ENCODE results near the gene GRK3.
"Not testable (repeated sequence)": the region's sequence is repeated elsewhere in the genome, so short reads cannot be mapped to it uniquely, and the experiment has no call there.

GRK3 gene

DNA sequence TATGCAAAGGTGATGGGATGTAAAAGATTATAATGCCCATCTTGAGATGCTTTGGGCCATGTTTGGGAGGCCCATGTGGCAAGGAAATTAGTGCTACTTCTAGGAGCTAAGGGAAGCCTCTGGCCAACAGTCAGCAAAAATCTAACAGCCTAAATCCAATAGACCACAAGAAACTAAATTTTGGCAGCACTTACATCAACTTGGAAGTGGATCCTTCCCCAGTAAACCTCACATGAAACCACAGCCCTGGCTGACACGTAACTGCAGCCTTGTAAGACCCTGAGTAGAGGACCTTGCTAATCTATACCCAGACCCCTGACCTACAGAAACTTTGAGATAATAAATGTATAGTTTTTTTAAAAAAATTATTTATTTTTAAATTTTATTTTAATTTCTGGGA, 13.1 kb upstream of the GRK3 start:
- DNase-seq (ENCODE audit: low spot score): no peak

DNA sequence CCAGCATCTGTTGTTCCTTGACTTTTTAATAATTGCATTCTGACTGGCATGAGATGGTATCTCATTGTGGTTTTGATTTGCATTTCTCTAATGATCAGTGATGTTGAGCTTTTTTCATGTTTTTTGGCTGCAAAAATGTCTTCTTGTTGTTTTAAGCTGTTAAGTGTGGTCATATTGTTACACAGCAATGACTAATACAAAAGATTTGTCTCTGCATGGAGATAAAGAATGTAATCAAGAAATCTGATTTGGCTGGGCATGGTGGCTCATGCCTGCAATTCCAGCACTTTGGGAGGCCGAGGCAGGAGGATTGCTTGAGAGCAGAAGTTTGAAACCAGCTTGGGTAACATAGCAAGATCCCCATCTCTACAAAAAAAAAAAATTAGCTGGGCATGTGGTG, 12.1 kb upstream of the GRK3 start:
- DNase-seq (ENCODE audit: low spot score): not testable (repeated sequence)

DNA sequence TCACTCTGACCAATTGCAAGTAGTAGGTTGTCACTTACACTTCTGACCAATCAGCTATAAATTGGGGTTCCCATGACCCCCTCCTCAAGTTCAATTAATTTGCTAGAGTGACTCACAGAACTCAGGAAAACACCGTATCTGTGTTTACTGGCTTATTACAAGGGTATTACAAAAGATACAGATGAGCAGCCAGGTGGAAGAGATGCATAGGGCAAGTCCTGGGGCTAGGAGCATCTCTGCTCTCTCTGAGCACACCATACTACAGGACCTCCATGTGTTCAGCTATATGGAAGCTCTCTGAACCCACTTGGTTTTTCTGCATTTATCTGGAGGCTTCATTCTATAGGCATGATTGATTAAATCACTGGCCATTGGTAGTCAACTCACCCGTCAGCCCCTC, 11.3 kb upstream of the GRK3 start:
- no peak for DNase-seq (ENCODE audit: low spot score)

DNA sequence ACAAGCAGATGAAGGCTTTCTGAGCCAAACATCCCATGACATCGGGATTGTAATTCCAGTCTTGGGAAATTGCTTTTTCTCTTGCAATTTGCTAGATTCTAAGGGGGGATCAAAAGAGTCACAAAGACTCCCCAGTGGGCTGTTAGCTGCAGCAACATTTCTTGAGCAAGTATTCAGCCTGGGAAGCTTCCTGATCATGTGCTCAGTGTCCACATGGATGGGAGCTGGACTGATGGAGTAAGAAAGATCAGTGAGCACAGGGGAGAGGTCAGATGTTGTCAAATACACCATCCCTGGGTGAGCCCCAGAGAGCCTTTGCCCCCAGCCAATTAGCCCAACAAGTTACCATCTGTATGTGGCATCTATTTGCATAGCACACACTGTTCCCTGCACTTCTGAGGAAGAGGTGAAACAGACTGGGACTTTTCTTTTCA, 10.2 kb upstream of the GRK3 start:
- no peak for DNase-seq (ENCODE audit: low spot score)

DNA sequence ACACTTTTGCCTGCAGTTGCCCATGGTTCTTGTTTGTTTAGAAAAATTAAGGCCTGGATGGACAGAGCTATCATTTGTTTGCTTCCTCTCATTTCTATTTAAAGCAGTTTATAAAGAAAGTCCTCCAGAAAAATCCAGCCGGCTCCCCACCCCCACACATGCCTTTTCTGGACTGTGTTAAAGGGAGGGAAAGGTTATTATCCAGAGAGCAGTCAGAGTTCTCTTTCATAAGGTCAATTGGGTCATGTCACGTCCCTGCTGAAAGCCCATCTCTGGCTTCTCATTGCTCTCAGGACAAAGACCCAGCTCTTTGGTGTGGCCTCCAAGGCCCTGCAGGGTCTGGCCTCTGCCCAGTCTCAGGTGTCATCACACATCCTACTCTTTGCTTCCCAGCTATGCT, 9.8 kb upstream of the GRK3 start:
- no peak for DNase-seq (ENCODE audit: low spot score)

DNA sequence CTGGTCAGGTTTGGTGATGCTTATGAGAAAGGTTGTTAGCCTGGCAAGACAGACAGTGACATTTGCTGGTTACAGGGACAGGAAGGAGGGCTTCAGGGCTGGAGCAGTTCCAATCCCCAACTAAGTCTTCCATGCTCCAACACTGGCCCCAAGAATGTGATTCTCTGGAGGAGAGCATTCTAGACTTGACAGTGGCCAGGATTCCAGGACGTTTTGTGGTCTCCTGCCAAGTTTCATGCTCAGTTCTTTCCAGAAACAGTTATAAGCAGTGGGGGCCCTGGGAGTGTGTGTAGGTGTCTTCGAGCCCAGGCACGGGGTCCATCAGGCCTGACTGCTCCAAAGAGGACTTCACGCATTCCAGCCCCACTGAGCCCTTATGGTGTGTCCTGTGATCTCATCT, 8.9 kb upstream of the GRK3 start:
- DNase-seq (ENCODE audit: low spot score): no peak

DNA sequence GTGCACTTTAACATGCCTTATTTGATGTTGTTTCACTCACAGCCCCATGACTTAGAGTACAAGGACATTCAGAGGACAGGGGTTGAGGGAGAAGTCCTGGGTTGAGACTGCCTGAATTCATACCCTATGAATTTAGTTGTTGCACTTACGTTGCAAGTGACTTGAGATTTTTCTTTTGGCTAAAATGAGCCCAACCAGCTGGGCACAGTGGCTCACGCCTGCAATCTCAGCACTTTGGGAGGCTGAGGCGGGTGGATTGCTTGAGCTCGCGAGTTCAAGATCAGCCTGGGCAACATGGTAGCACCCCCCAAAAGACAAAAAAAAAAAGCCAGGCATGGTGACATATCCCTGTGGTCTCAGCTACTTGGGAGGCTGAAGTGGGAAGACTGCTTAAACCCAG, 7.3 kb upstream of the GRK3 start:
- no peak for DNase-seq (ENCODE audit: low spot score)

DNA sequence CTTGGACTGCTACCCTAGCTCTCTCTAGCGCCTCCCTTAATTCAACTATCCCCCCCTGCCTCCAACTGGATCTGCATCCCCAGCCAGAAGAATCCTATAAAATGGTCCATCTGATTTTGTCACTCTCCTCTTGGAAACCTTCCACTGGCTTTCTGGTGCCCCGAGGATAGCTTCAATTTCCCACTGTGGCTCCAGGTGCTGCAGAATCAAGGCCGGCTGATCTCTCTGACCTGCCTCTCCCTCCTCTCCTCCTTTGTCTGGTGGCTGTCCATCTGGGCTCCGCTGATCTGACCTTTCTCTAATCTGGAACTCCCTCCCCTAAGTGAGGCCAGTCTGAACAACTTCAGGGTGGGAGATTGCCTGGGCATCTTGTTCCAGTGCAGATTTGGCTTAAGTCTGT, 6.1 kb upstream of the GRK3 start:
- DNase-seq (ENCODE audit: low spot score): no peak

DNA sequence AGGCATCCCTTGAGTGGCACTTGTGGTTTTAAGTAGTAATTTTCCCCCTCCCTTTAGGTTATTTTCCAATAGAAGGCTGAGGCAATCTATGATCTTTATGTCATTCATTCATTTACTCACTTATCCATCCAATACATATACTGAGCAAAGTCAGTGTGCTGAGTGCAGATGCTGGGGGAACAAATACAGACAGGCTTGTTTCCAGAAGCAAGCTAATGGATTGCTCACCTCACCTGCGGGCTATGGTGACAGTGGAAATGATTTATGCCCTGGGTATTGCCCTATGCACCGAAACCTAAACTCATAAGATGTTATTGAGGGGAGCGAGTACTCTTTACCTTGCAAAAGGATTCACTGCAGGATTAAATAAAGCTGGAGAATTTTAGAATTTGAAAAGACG, 4.6 kb upstream of the GRK3 start:
- not testable (repeated sequence) for DNase-seq (ENCODE audit: low spot score)

DNA sequence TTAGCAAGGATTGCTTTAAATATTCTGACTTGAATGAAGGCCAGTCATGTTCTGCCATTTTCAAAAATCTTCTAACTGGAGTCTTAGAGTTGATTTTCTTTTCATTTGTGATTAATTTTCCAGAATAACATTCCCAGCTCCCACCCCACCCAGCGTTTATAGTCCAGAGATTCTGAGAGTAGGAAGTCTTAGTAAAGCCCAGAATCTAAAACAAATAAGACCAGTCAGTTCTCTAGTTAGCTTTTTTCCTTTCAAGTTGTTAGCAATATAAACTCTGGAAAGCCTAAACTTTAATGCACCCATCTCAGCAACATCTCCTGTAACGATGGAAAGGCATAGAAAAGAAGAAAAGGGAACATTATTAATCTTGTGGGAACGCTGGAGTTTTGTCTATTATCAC, 3.3 kb upstream of the GRK3 start:
- not testable (repeated sequence) for DNase-seq (ENCODE audit: low spot score)

DNA sequence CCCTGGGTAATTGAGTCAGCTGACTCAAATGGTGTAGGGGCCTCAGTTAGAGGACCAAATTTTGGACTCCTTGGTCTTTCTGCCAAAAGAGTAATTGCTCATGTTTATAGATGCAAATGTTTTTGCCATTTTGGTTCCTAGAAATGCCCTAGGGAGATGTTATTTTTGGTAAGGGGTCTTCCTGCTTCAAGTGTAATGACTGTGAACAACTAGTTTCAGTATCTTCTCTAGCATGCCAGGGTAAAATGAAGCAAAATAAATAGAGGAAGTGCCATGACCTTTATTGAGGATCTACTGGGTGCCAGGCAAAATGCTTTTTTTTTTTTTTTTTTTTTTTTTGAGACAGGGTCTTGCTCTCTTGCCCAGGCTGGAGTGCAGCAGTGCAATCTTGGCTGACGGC, 2.5 kb upstream of the GRK3 start:
- not testable (repeated sequence) for DNase-seq (ENCODE audit: low spot score)

DNA sequence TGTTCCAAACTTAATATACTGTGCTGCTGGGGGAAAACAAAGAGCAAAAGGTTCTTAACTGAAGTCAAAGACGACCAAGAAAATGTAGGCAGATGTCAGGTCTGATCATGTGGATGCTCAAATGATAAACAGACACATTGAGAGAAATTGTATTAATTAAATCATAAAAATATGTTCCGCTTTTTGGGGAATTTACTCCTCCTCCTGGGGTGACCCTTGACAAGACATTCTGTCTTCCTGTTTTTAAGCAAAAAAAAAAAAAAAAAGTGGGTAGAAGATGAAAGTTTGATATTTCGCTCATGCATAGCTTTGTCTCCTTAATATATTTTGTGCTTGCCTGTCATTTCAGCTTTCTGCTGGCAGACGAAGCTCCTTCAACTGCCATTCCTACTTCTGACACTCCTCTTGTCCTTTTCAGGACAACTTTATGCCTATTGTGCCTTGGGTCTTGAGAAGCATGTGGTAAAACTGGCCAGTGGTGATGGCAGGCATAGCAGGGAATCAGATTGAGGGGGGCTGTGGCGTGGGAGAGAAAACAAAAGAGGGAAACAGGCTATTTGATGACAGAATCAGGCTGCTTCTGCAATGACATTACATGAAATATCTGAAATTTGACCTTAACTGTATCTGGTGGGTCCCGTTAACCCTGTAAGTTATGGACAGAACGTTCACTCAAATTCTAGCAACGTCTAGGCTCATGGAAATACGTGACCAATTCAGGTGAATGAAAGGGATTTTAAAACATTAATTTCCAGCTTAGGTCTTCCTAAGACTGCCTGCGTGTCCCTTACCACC, 1.3 kb upstream of the GRK3 start:
- not testable (repeated sequence) for DNase-seq (ENCODE audit: low spot score)

DNA sequence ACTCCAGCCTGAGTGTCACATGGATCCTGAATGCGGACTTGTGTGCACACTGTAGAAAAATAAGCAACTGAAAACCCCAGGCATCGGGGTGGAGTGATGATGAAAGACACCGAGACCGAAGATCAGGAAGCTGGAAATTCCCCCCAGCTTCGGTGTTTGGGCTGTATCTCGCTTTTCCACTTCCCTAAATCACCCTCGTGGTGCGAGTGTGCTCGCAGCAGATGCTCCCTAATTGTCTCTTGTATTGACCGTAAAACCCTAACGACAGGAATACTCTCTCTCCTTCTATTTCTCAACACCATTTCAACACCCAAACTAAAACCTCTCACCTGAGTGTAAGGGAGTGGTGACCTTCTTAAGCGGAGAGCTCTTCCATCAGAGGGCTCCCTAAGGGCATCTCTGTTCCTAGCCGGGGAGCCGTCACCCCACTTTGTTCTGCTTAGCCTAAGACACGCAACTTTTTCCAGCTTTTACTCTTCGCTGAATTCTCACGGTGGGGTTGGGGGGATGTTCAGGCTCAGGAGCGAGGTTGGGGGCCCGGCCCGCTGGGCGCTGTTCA, 635 bp upstream of the GRK3 start:
- DNase-seq (ENCODE audit: low spot score): peak; percentile 20

DNA sequence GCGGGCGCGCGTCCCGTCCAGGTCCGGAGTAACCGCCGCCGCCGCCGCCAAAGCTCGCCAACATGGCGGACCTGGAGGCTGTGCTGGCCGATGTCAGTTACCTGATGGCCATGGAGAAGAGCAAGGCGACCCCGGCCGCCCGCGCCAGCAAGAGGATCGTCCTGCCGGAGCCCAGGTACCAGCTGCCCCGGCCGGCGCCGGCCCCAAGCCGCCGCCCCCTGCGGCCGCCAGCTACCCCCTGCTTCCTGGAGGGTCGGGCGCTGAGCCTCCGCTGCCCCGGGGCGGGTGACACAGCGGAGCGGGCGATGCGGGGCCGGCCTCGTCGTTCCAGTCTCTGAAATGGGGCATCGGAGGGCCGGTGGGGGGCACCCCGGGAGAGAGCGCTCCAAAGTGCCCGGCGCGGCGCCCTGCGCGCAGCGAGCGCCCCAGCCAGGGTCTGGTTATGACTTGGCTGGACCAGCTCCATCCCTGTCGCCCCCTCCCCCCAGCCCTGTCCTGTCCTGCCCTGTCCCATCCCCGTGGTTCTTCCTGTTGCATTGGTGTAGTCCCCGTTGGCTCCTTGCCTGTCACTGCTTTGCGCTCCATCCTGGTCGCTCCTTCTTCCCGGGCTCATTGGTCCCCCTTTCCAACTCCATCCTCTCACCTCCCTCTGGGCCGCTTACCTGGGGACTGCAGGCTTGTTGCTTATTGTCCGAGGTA, 653 bp downstream of the GRK3 start:
- no peak for DNase-seq (ENCODE audit: low spot score)

DNA sequence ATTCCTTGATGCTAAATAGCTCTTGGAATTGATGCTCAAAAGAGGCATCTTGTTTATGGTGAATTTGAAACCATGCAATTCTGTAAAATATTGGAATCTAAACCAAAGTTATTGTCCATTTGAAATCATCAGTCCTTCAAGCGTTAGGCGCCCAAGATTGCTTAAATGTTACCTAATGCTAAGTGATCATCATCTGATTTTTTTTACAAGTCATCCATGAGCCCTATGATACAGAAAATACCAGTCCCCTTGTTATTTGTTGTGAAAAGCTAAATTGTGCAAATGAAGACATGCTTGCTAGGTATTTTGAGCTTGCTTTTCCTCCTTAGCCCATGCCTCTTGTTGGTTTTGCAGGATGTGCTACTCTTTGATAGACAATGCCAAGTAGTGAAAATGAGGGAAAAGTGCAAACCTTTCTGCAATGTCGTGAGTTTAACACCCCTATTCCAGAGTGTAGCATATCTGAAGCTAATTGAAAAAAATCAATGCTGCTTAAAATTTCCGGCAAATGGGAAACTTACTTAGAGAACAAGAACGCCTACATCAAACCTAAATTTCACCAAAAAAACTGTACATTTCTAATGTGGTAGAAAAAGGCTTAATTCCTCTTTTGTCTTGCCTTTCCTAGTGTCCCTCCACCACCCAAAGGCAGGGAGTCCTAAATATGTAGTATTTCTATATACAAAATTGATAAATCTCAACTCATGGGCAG, 1.9 kb downstream of the GRK3 start:
- no peak for DNase-seq (ENCODE audit: low spot score)

DNA sequence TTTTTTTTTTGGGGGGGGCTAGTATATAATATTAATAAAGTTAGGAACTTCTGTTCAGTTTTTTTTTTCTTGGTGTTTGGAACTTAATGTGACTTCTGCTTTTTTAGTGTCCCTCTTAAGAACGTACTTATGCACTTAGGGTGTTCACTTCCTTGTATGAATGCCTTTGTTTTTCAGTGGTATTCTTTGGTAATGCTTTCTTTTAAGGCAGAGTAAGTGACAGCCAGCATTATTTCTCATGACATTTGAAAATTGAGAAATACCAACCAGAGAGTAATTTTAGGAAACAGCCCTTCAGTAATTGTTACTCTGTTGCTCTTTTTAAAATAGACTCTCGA, 2.4 kb downstream of the GRK3 start:
- DNase-seq (ENCODE audit: low spot score): no peak

DNA sequence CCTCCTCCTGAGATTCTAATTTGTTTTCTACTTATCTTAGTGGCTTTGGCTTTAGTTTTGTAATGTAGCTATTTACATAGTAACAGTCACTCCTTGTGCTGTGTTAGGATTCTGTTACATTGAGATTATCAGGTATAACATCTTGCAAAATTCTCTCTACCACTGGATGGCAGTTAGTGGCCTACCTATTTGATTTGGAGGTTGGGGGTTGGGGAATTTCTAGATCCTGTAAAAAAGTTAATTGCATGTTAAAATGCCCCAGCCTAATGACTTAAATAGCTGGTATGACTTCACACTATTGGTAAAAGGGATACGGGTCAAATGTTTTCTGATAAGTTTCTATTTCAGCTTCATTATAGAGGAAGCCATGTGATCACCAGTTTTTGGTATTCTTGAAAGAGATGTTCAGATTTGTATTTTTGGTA, 2.8 kb downstream of the GRK3 start:
- DNase-seq (ENCODE audit: low spot score): no peak

DNA sequence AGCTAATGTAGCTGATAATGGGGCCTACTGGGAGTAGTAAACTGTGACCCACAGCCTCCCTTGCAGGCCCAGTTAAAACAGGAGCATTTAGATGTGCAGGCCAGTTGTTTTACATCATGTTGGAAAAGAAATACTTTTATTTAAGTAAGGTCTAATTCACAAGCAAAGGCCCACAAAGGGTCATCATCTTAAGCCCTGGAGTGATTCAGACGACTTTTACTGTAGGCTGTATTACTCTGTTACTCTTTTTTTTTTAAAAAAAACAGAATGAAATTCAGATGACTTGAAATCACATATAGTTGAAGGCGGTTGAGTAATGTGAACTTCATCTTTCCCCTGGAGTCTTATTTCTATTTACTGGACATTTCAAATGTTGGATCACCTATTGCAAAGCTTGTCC, 3.6 kb downstream of the GRK3 start:
- DNase-seq (ENCODE audit: low spot score): not testable (repeated sequence)

DNA sequence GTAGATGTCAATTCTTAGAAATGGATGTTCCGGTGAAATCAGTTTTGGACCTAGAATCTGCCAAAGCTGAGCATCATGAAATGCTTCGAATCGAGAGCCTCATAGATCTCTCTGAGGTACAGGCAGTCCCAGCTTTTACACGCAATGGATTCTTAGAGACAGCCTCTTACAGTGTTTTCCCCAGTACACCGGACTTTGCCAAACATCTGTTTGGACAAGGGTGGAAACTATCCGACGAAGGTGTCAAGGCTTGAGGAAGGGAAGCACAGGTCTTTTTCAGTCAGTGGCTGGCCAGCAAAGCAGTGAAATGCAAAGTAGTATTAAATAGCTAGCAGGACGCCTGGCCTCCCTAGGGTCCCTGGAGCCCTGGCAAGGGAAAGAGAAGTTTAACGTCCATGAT, 4.9 kb downstream of the GRK3 start:
- no peak for DNase-seq (ENCODE audit: low spot score)

DNA sequence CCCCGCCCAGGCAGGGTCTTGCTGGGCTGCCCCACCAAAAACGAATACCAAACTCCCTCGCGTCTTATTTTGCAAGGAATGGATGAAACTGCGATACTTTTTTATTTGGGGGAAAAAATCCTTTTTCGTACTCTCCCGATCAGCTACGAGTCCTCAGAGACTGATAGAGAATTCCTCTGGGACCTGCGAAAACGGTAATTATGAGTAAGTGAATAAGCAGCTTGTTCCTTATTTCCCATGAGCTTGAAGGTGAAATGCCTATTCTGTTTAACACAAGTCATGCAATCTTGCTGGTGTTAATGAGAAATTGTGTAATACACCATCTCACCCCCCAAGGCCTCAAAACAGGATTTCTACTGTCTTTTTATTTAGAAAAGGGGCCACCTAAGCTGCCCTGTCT, 5.5 kb downstream of the GRK3 start:
- DNase-seq (ENCODE audit: low spot score): no peak

DNA sequence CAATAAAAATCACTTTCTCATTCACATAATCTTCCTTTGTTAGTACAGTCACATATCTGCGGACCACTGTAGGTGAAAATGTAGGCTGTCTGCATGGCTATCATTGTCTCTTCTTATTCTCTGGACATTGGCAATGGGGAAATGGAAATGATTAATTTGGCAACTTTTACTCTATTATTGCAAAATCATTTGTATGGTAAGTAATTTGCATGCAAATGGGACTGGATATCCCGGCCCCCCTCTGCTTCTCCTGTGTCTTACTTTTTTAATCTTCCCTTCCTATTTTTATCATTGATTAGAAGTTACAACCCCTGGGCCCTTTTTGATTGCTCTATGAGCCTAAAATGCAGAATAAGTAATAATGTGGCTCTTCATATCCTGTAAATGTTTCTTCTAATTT, 6.0 kb downstream of the GRK3 start:
- no peak for DNase-seq (ENCODE audit: low spot score)

DNA sequence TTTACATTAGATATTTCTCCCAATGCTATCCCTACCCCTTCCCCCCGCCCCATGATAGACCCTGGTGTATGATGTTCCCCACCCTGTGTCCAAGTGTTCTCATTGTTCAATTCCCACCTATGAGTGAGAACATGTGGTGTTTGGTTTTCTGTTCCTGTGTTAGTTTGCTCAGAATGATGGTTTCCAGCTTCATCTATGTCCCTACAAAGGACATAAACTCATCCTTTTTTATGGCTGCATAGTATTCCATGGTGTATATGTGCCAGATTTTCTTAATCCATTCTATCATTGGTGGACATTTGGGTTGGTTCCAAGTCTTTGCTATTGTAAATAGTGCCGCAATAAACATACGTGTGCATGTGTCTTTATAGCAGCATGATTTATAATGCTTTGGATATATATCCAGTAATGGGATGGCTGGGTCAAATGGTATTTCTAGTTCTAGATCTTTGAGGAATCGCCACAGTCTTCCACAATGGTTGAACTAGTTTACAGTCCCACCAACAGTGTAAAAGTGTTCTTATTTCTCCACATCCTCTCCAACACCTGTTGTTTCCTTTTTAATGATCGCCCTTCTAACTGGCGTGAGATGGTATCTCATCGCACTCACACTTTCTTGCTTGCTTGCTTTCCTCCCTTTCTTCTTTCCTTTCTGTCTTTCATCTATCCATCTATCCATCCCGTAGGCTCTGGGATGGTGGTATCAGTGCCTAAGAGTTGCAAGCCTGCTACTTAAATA, 7.7 kb downstream of the GRK3 start:
- not testable (repeated sequence) for DNase-seq (ENCODE audit: low spot score)

All from CD4-positive, alpha-beta T cell treated with Interleukin-15 for 4 hours (primary cell).